ENCODE data around the gene CCBE1.

The CCBE1 gene

GRCh38 chr18:59565957-59566356 lies 131.3 kb downstream of the CCBE1 start:
- no peak for FAIRE-seq

GRCh38 chr18:59564561-59564960 lies 132.7 kb downstream of the CCBE1 start:
- FAIRE-seq = no peak

- no peak for FAIRE-seq
These were observed 133.9 kb downstream of the CCBE1 start for GRCh38 chr18:59563176-59563785.

- FAIRE-seq = no peak
These were observed 134.5 kb downstream of the CCBE1 start for GRCh38 chr18:59562751-59563150.

- FAIRE-seq = no peak
These were observed 135.6 kb downstream of the CCBE1 start for GRCh38 chr18:59561612-59562011.

GRCh38 chr18:59560556-59560955 lies 136.7 kb downstream of the CCBE1 start:
- no peak for FAIRE-seq

GRCh38 chr18:59559528-59559927 lies 137.7 kb downstream of the CCBE1 start:
- FAIRE-seq = no peak

GRCh38 chr18:59555995-59556659 lies 141.1 kb downstream of the CCBE1 start:
- FAIRE-seq = no peak

GRCh38 chr18:59554796-59555335 lies 142.4 kb downstream of the CCBE1 start:
- FAIRE-seq = no peak

- FAIRE-seq = no peak
These were observed 143.9 kb downstream of the CCBE1 start for GRCh38 chr18:59553273-59553870.

GRCh38 chr18:59551902-59552635 lies 145.2 kb downstream of the CCBE1 start:
- no peak for FAIRE-seq

- no peak for FAIRE-seq
These were observed 147.1 kb downstream of the CCBE1 start for GRCh38 chr18:59550174-59550516.

- no peak for FAIRE-seq
These were observed 147.6 kb downstream of the CCBE1 start for GRCh38 chr18:59549503-59550173.

- FAIRE-seq = no peak
These were observed 149.5 kb downstream of the CCBE1 start for GRCh38 chr18:59547581-59548182.

GRCh38 chr18:59546188-59546587 lies 151.0 kb downstream of the CCBE1 start:
- no peak for FAIRE-seq

GRCh38 chr18:59540780-59541179 lies 156.4 kb downstream of the CCBE1 start:
- FAIRE-seq = no peak

- FAIRE-seq = no peak
These were observed 156.9 kb downstream of the CCBE1 start for GRCh38 chr18:59540346-59540745.

- FAIRE-seq = no peak
These were observed 158.1 kb downstream of the CCBE1 start for GRCh38 chr18:59539108-59539507.

- no peak for FAIRE-seq
These were observed 159.6 kb downstream of the CCBE1 start for GRCh38 chr18:59537579-59537978.

- no peak for FAIRE-seq
These were observed 161.1 kb downstream of the CCBE1 start for GRCh38 chr18:59536166-59536565.

GRCh38 chr18:59535055-59535454 lies 162.2 kb downstream of the CCBE1 start:
- no peak for FAIRE-seq

GRCh38 chr18:59528866-59529265 lies 168.4 kb downstream of the CCBE1 start:
- FAIRE-seq = no peak

All from G401.6 (cell line).